Germinal center (tissue), 1 donor: ENCODE data around the gene HCST.
A peak's percentile ranks its signal among the peaks of the same experiment; 100 is the strongest.
"Not testable (repeated sequence)": the region's sequence is repeated elsewhere in the genome, so short reads cannot be mapped to it uniquely, and the experiment has no call there.

ENCODE experiments used
- DNase-seq: peaks from one replicate; pipeline ENCODE4 v3.0.0; 2012; ENCODE audit warnings: mixed read lengths, low spot score

Gene HCST, protein sequence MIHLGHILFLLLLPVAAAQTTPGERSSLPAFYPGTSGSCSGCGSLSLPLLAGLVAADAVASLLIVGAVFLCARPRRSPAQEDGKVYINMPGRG

DNA sequence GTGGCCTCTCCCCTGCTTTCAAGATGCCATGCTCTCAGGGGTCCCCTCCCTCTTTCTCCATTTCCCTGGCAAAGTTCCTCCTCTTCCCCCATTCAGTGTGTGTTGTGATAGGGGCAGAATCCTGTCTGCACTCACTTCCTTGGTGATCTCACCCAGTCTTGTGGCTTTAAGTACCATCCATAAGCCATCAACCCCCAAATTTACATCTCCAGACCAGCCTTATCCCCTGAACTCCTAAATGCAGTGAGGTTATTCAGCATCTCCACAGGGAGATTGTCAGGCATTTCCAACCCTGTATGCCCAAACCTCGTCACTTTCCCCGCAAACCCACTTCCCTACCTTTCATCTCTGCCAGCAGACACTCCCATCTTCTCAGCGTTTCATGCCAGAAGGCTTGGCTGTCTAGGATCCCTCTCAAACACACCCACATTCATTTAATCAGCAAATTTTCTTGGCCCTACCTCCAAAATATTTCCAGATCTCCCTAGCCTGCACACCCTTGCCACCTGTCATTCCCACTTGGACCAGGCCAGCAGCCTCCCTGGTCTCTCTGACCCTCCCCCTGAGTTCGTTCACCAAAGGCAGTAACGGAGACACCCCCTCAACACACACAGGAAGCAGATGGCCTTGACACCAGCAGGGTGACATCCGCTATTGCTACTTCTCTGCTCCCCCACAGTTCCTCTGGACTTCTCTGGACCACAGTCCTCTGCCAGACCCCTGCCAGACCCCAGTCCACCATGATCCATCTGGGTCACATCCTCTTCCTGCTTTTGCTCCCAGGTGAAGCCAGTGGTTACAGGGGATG, at the start of gene HCST:
HCST (plus strand) TSS at position 676 of the 808 bp plus-strand sequence; CDS start at position 741, 65 bp downstream.
- peak; percentile 53 for DNase-seq

DNA sequence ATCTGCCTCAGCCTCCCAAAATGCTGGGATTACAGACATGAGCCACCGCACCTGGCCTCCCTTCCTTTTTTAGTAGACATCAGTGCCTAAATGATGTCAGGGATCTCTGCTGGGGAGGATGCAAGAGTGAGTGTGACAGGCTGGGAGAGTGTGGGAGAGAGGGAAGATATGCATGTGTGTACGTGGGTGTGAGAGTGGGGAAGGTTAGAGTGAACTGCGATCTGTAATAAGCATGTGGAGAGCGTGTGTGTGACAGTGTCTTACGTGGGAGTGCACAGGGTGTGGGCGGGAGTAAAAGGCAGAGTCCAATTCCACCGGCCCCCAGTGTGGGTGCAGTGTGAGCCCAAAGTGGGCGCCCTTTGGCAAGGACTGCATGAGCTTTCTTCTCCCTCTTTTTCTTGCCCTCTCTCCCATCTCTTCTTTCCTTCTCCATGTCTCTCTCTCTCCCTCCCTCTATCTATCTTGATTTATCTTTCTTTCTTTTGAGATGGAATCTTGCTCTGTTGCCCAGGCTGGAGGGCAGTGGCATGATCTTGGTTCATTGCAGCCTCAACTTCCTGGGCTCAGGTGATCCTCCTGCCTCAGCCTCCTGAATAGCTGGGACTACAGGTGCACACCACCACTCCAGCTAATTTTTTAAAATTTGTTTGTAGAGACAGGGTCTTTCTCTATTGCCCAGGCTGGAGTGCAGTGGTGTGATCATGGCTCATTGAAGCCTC, 49.1 kb upstream of the HCST start:
- DNase-seq = no peak

- DNase-seq = peak; percentile 33
Observed at GRCh38 chr19:35856546-35857149, 45.7 kb upstream of the HCST start, which contains the start of gene KIRREL2. KIRREL2 (plus strand) TSS chr19:35856911; CDS start chr19:35857120, 209 bp downstream.

GRCh38 chr19:35858311-35858710, 44.0 kb upstream of the HCST start:
- DNase-seq = no peak

- no peak for DNase-seq
Observed at GRCh38 chr19:35859414-35859813, 42.9 kb upstream of the HCST start.

- DNase-seq = no peak
Observed at GRCh38 chr19:35860436-35860817, 41.9 kb upstream of the HCST start.

DNA sequence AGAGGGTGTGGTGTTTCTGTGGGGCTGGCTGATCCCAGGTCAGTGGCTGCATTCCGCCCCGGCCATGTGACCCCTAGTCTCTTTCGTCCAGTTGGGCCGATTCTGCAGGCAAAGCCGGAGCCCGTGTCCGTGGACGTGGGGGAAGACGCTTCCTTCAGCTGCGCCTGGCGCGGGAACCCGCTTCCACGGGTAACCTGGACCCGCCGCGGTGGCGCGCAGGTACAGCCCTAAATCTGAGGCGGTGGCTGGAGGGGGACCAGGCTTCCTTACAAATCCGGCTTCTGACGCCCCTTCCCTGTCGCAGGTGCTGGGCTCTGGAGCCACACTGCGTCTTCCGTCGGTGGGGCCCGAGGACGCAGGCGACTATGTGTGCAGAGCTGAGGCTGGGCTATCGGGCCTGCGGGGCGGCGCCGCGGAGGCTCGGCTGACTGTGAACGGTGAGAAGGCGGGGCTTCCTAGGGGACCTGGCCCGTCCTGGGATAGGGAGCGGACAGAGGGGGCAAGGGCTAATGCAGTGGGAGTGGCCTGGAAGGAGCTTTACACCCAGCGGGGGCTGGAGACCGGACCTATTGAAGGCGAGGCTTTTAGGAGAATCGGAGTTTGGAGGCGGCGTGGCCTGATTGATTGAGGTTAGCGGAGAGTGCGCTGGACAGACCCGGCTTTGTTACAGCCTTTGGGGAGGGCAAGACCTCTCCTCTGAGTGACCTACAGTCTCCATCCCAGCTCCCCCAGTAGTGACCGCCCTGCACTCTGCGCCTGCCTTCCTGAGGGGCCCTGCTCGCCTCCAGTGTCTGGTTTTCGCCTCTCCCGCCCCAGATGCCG, 41.3 kb upstream of the HCST start:
- DNase-seq = no peak

DNA sequence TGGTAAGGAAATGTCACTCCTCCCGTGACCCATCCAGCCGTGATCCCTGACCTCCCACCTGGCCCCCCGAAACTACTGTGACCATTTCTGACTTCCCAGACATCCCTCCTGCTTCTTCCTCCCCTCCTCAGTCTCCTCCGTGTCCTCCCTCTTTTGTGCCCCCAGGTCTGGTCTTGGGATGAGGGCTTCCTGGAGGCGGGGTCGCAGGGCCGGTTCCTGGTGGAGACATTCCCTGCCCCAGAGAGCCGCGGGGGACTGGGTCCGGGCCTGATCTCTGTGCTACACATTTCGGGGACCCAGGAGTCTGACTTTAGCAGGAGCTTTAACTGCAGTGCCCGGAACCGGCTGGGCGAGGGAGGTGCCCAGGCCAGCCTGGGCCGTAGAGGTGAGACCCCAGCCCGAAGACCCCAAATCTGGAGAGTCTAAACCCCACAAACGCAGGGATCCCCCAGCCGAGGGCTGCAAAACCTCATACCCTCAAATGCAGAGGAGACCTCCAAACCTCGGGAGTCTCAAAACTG, 40.6 kb upstream of the HCST start:
- DNase-seq = no peak

DNA sequence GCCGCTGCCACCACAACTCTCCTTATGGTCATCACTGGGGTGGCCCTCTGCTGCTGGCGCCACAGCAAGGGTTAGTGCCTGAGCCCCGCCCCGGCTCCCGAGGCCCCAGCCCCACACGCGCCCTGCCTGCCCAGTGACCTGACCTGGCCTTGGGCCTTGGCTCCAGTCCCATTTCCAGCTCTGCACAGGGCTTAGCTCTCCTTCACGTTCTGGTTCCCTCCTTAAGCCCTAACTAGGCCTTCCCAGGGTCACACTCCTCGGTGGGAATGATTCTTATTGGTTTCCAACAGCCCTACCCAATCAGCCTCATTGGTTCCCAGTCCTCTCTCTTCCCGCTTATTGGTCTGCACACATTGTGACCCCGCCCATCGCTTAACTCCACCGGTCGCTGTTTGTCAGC, 39.8 kb upstream of the HCST start:
- no peak for DNase-seq

DNA sequence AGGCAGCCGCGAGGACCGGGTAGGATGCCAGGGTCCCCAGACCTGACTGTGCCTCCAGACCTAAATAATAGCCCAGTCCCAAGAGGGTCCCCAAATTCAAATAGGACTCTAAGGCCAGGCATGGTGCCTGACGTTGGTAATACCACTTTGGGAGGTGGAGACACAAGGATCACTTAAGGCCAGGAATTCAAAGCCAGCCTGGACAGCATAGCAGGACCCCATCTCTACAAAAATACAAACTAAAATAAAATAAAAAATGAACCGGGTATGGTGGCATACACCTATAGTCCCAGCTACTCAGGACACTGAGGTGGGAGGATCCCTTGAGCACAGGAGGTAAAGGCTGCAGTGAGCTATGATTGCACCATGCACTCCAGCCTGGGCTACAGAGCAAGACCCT, 39.3 kb upstream of the HCST start:
- DNase-seq = no peak

DNA sequence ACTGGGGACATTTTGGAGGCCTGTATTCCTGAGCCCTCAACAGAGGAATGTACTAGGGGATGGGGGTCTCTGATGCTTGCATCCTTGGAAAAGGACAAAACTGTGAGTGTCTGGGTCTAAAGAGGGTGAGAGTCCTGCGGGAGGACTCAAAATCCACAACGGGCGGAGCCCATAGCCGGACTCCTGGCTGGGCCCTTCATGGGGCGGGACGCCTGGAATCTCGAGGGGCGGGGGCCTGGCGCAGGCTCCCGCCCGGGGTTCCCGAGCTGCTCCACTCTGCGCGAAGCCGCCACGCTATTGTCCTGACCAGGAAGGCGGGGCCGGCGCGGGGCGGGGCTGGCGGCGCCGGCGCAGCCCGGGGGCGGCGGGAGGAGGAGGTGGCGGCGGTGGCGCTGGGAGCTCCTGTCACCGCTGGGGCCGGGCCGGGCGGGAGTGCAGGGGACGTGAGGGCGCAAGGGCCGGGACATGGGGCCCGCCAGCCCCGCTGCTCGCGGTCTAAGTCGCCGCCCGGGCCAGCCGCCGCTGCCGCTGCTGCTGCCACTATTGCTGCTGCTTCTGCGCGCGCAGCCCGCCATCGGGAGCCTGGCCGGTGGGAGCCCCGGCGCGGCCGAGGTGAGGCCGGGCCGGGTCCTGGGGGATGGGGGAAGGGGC, 34.0 kb upstream of the HCST start, which contains the start of gene APLP1:
APLP1 (plus strand) TSS at position 403 of the 651 bp plus-strand sequence; CDS start at position 466, 63 bp downstream.
- peak; percentile 54 for DNase-seq

- DNase-seq = no peak
Observed at GRCh38 chr19:35868823-35869326, 33.5 kb upstream of the HCST start.

- peak; percentile 81 for DNase-seq
Observed at GRCh38 chr19:35869327-35870123, 32.8 kb upstream of the HCST start.

DNA sequence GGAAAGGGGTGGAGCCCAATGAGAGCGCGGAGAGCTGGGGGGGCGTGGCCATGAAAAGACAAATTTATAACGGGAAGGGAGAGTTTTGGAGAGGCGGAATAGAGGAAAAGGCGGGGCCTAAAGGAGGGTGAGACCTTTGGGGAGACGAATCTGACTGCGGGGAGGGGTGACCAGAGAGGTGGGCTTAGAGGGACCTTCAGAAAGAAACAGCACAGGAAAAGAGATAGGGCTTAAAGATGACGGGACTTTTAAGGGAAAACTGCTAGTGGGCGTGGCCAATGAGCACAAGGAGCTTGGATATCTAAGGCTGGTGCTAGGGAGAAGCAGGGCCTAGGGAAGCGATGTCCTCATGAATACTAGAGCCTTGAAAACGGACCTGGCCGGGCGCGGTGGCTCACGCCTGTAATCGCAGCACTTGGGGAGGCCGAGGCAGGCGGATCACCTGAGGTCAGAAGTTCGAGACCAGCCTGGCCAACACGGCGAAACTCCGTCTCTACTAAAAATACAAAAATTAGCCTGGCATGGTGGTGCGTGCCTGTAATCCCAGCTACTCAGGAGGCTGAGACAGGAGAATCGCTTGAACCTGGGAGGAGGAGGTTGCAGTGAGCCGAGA, 32.1 kb upstream of the HCST start:
- DNase-seq = not testable (repeated sequence)

GRCh38 chr19:35870798-35871197, 31.5 kb upstream of the HCST start:
- DNase-seq = no peak

DNA sequence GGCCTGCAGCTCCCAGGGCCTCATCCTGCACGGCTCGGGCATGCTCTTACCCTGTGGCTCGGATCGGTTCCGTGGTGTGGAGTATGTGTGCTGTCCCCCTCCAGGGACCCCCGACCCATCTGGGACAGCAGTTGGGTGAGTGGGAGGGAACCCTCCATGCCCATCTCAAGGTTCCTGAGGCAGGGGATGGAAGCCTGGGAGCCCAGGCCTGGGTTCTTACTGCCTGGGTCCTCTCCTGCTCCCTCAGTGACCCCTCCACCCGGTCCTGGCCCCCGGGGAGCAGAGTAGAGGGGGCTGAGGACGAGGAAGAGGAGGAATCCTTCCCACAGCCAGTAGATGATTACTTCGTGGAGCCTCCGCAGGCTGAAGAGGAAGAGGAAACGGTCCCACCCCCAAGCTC, 30.7 kb upstream of the HCST start:
- DNase-seq = no peak

- no peak for DNase-seq
Observed at GRCh38 chr19:35872180-35872579, 30.1 kb upstream of the HCST start.

GRCh38 chr19:35874392-35874930, 27.9 kb upstream of the HCST start:
- DNase-seq = no peak

DNA sequence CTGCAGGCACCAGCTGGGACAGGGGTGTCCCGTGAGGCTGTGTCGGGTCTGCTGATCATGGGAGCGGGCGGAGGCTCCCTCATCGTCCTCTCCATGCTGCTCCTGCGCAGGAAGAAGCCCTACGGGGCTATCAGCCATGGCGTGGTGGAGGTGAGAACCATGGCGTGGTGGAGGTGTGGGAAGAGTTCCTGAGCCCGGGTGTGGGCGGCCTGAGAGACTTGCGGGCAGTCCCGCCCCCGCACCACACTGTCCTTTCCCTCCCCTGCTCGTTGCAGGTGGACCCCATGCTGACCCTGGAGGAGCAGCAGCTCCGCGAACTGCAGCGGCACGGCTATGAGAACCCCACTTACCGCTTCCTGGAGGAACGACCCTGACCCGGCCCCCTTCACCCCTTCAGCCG, 23.3 kb upstream of the HCST start:
- DNase-seq = no peak
